Liver (tissue), 3 donors: ENCODE data around the gene TNS4.

Experiments
- CTCF ChIP-seq: fragments of 150-350 bp; IDR thresholded peaks from 2 replicates; pipeline ENCODE4 v1.5.1; 2017; ENCODE audit warnings: improper control_type of control experiment, low read depth, low read length; ENCODE audit not compliant: missing input control
- HNF4G ChIP-seq: IDR thresholded peaks from 2 replicates; pipeline ENCODE4 v1.6.1; 2016; ENCODE audit warnings: antibody characterized with exemption
- RAD21 ChIP-seq, 2 donors: IDR thresholded peaks; 2 replicates each; pipeline ENCODE4 v1.6.1; 2016; ENCODE audit warnings: antibody characterized with exemption in 2 of 2, mild to moderate bottlenecking in 2 of 2
- donor health status: healthy.
- donor health status: healthy.

GRCh38 chr17:40473573-40474365 is 27.7 kb downstream of the TNS4 start:
- TF ChIP-seq CTCF (no peak), HNF4G (peak; percentile 60), RAD21 (IDR thresholded peaks at IDR 0.05) (peak; percentile 20 to 40)
